HG02885 (cell line): ENCODE measurements around the gene HAS3.
"Not testable (repeated sequence)": the region's sequence is repeated elsewhere in the genome, so short reads cannot be mapped to it uniquely, and the experiment has no call there.

Experiments
- ATAC-seq: cut with Tn5 transposase; IDR thresholded peaks from one replicate; pipeline ENCODE4 v1.9.1; 2021; ENCODE audit warnings: mild to moderate bottlenecking; ENCODE audit not compliant: unreplicated experiment, poor library complexity

The HAS3 gene

DNA sequence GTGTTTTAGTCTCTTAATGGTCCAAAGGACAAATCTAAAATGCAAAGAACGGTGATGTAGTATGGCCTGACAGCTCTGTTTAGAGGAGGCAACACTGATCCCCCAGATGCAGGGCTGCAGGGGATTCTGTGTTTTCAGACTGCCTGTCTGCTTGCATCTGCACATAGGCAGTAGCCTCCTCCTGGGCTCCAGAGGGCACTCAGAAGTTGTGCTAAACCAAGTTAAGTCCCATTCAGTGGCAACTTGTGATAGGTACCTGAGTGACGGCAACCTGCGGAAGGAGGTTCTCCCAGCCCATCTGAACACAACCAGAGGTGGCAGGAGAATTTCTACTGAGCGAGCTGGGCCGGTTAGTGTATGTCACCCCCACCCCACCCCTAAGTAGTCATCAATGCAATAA lies 9.9 kb downstream of the HAS3 start:
- no peak for ATAC-seq

GRCh38 chr16:69115837-69116236 lies 10.4 kb downstream of the HAS3 start:
- no peak for ATAC-seq

GRCh38 chr16:69116256-69116875 lies 10.9 kb downstream of the HAS3 start:
- ATAC-seq = no peak

DNA sequence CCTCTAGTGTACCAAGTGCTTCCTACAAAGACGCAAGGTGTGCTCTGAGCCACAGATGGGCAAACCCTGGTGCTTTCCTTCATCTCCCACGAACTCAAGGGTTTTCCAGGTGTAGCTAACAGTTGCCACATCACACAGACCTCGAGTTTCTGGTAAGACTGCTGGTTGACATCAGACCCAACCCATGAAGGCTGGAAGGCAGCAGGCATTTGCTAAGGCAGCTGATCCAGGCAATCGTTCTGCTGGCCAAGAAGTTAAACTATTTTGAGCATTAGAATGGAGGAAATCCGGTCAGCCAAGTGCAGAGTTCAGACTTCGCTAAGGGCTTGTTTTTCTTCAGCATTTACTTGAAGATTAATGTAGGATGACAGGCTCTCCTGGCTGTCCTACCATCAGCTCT lies 11.5 kb downstream of the HAS3 start:
- ATAC-seq = no peak

GRCh38 chr16:69118468-69118867 lies 13.0 kb downstream of the HAS3 start:
- no peak for ATAC-seq

DNA sequence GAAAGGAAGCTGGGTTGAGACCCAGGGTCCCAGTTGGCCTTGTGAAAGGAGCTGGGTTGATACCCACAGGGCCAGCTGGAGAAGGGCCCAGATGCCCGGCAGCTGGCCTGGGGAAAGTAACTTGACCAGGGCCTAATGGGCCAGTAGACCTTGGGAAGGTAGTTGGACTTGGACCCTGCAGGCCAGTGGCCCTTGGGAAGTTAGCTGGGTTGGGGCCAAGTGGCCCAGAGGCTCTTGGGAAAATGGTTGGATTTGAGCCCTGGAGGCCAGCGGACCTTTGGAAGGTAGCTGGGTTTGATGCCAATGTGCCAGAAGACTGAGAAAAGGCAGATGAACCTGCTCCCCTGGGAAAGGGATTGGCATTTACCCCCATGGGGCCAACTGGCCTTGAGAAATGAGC lies 13.5 kb downstream of the HAS3 start:
- ATAC-seq = no peak

- no peak for ATAC-seq
These were observed 14.1 kb downstream of the HAS3 start for GRCh38 chr16:69119536-69119935.

DNA sequence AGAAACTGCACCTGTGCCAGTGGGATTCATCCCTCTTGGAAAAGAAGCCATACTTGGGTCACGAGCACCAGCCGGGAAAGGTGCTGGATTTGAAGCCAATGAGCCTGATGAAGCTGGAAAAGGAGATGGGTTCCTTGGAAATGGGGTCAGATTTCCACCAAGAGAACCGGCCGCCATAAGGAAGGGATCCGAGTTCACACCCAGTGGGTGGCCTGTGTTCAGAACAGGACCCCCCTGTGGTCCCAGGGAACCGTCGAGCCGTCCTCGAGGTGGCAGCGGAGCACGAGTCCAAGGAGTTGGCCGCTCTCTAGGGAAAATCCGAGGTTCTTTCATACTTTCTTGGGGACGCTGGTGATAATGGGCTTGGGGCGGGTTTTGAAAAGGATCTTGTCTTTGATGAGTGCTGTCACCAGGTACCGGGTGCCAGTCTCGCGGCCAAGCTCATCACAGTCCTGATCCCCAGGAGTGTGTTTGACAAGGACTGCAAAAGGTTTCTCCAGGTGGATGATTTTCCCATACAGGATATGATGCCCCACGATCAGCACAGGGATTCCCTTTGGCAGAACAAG lies 14.7 kb downstream of the HAS3 start:
- ATAC-seq = no peak

GRCh38 chr16:69123910-69124309 lies 18.5 kb downstream of the HAS3 start:
- ATAC-seq = no peak

DNA sequence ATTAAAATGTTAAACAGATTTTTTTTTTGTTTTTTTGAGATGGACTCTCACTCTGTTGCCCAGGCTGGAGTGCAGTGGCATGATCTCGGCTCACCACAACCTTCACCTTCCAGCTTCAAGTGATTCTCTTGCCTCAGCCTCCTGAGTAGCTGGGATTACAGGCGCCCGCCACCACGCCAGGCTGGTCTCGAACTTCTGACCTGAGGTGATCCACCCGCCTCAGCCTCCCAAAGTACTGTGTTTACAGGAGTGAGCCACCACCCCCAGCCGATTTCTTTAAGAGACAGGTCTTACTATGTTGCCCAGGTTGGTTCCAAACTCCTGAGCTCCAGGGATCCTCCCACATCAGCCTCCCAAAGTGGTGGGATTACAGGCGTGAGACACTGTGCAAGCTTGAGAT lies 19.0 kb downstream of the HAS3 start:
- ATAC-seq = not testable (repeated sequence)

GRCh38 chr16:69124961-69125360 lies 19.5 kb downstream of the HAS3 start:
- ATAC-seq = not testable (repeated sequence)

DNA sequence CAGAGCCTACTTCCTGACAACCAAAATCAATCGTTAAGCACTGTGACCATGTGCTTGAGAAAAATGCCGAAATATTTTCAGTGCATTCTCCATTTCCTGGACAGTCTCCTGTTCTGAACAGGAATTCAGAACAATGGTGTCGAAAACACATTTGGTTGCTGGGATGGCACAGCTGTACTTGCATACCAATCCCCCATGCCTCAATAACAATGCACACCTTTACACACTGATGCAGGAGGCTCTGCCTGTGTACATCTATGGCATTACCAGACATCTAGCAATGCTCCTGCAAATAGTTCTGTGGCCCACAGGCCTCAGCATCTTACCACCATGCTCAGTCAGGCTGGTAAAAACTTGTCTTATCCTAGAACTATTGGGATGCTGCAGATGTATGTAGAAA lies 20.8 kb downstream of the HAS3 start:
- ATAC-seq = no peak

DNA sequence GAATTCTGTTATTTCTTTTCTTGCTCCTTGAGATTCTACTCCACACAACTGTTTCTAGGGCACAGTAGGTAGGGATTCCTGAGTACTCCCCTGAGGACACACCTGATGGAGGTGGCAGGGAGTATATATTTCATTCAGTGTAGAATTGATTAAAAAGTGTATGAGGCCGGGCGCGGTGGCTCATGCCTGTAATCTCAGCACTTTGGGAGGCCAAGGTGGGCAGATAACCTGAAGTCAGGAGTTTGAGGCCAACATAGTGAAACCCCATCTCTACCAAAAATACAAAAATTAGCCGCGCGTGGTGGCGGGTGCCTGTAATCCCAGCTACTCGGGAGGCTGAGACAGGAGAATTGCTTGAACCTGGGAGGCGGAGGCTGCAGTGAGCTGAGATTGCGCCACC lies 21.3 kb downstream of the HAS3 start:
- not testable (repeated sequence) for ATAC-seq

DNA sequence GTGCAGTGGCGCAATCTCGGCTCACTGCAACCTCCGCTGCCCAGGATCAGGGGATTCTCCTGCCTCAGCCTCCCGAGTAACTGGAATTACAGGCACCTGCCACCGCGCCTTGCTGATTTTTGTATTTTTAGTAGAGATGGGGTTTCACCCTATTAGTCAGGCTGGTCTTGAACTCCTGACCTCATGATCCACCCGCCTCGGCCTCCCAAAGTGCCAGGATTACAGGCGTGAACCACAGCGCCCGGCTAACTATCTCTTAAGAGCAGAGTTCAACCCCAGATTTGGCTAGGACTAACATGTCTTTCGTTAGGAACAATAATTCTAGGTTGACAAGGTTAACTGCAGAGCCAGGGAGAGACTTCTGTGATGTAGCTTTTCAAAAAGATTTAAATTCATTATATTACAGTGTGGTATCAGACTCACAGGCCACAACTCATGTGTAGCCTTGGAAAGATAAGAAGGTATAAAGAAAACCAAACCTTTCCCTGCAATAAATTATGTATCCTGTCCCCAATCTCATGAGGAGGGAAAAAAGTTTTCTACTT lies 22.6 kb downstream of the HAS3 start:
- no peak for ATAC-seq

DNA sequence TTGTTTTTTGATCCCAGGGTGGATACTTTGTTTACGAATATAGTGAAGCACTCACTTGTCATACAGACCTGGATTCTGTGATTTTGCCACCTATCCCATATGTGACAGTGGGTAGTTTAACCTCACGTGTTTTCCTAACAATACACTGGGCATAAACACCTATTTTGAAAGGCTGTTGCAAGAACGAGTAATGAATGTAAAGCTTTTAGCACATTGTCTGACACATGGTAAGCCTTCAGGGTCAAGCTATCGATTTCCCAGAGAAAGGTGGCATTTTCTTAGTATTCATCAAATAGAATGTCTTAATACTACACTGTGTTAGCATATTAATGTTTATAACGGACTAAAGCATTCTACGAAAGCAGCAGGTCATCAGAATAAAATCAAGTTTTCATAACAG lies 25.0 kb downstream of the HAS3 start:
- ATAC-seq = no peak

- no peak for ATAC-seq
These were observed 25.9 kb downstream of the HAS3 start for GRCh38 chr16:69131167-69131838.

DNA sequence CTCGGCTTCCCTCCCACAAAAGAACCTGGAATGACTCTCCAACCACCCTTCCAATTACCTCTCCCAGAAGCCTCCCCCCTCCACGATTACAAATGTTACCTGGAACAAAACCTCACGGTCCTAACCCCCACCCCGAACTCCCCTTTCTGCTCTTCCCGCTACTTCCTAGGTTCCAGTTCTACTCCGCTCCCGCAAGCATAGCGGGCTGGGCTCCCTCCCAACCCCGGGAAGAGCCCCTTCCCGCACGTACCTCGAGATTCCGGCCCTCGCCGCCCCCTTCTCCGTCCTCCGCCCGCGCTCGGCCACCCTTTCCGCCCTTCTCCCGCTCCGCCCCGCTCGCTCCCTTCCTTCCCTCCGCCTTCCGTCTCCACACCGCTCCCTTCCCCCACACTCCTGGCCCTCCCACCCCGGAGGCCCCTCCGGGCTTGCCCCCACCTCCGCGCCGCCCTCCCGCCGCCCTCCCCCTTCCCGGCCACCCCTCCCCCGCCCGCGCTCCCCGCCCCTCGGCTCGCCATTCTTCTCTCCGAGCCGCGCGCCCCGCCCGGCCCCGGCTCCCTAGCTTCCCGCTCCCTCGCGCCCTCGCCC lies 26.5 kb downstream of the HAS3 start:
- peak; percentile 51 for ATAC-seq

GRCh38 chr16:69132424-69133252 lies 27.2 kb downstream of the HAS3 start, which contains the start of the genes CHTF8 and UTP4:
Gene CHTF8 (minus strand): TSS chr16:69132588. CDS start chr16:69121458, 11,130 bp downstream.
Gene UTP4 (plus strand): TSS chr16:69132649. CDS start chr16:69133460, 811 bp downstream.
- ATAC-seq = peak; percentile 94

DNA sequence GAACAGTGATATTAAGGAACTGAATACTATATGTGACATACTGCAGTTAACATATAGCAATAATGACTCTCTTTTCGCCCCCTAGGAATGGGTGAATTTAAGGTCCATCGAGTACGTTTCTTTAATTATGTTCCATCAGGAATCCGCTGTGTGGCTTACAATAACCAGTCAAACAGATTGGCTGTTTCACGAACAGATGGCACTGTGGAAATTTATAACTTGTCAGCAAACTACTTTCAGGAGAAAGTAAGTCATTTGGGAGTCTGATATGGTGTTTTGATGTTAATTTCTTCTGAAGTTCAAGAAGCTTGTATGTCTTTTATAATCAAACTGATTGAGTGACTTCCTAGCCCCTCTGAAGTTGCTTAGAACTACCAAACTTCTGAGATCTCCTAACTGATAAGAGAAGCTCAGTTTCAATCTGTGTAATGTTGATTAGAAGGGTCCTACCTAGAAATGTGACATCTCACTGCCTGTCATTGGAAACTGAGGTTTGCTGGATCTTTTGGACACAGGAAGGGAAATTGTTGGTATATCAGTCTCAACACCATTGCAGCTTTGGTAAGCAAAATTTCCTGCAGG lies 28.0 kb downstream of the HAS3 start:
- ATAC-seq = no peak

GRCh38 chr16:69138608-69139007 lies 33.2 kb downstream of the HAS3 start:
- no peak for ATAC-seq
